Transverse colon (tissue), 4 donors: Measurements from ENCODE around the gene VWDE. TPM values are rescaled to one million over a fixed set of nuclear protein-coding genes. Genes with fewer than 3 reads are reported as not detected.

ENCODE experiments used
- DNase-seq: peaks from one replicate; pipeline ENCODE4 v3.0.0-alpha.2; 2019
- H3K27ac ChIP-seq, 4 donors: fragments of 200-600 bp; sonication (generic); 2 replicates each; pipeline ENCODE4 v1.5.1; 2016 to 2018; ENCODE audit warnings: inconsistent platforms in 4 of 4
- H3K27me3 ChIP-seq: fragments of 200-600 bp; sonication (generic); 2 replicates; pipeline ENCODE4 v1.5.1; 2017; ENCODE audit warnings: inconsistent platforms
- H3K36me3 ChIP-seq, 4 donors: fragments of 200-600 bp; sonication (generic); 2 replicates each; pipeline ENCODE4 v1.5.1; 2017 to 2019; ENCODE audit warnings: inconsistent platforms in 4 of 4
- H3K4me1 ChIP-seq, 4 donors: fragments of 200-600 bp; sonication (generic); 2 replicates each; pipeline ENCODE4 v1.5.1; 2017 to 2020; ENCODE audit warnings: inconsistent platforms in 4 of 4
- H3K4me3 ChIP-seq, 4 donors: fragments of 200-600 bp; sonication (generic); 1 replicate in 1 of 4; 2 replicates in 3 of 4; pipeline versions ENCODE4 v1.5.1 to v1.6.1; 2017 to 2019; ENCODE audit warnings: inconsistent platforms in 4 of 4
- H3K9me3 ChIP-seq, 2 donors: fragments of 200-600 bp; sonication (generic); 2 replicates each; pipeline ENCODE4 v1.5.1; 2017 to 2019; ENCODE audit warnings: inconsistent platforms in 2 of 2
- CTCF ChIP-seq, 5 experiments: fragments of 200-600 bp in 3 of 5; fragments of 450-650 bp in 2 of 5; sonication (generic) in 3 of 5; IDR thresholded peaks; 1 replicate in 2 of 5; 2 replicates in 3 of 5; pipeline ENCODE4 v1.5.1; 2016 to 2017; ENCODE audit warnings: antibody characterized with exemption in 5 of 5, inconsistent platforms in 3 of 5, mild to moderate bottlenecking in 2 of 5, moderate library complexity in 1 of 5
- EP300 ChIP-seq: sonication (generic); formaldehyde crosslinking; IDR thresholded peaks from one replicate; pipeline ENCODE4 v1.6.1; 2017; ENCODE audit warnings: antibody characterized with exemption, low read depth
- POLR2A ChIP-seq: fragments of 450-650 bp; IDR thresholded peaks from one replicate; pipeline ENCODE4 v1.6.1; 2016; ENCODE audit warnings: antibody characterized with exemption, mild to moderate bottlenecking, moderate library complexity
- POLR2AphosphoS5 ChIP-seq, 3 donors: sonication (generic); formaldehyde crosslinking; IDR thresholded peaks; one replicate each; pipeline ENCODE4 v1.6.1; 2016; ENCODE audit warnings: antibody characterized with exemption in 3 of 3
- WGBS, 2 donors: methylation state at CpG; one replicate each; pipeline ENCODE4 v1.1.5; 2018; ENCODE audit warnings: low coverage in 1 of 2; 5-methylcytosine and 5-hydroxymethylcytosine counted together
- in situ Hi-C, 4 donors: fragments of 200-750 bp; cut with MboI; loops; one replicate each; pipeline versions ENCODE4 v1.15.0 to v1.15.1; 2017; ENCODE audit warnings: low sequenced_read_pairs in 3 of 4, low pct_ligation_motif_present in 1 of 4, low pct_unique_long_range_greater_than_20kb in 1 of 4
- intact Hi-C: fragments of 100-400 bp; cut with DNase I; formaldehyde crosslinking; loops from one replicate; pipeline ENCODE4 v1.15.1; 2023; ENCODE audit warnings: low total_unique reads
- total RNA-seq, 4 donors: library from RNA; depleted of rRNA; stranded (reverse); fragments of >200 nt; gene quantifications; one replicate each; pipeline ENCODE4 v1.1.0, GENCODE V29; 2016

VWDE gene
- total RNA-seq, 4 donors from 2014 or later: 0.20 to 6.4 (median 2.0) TPM; not detected in 1

GRCh38 chr7:12391922-12392615, 11.6 kb downstream of the VWDE start:
- Histone ChIP-seq H3K36me3 (no peaks in the 10 kb centered on the region), H3K27ac (no peak overlapping the region), H3K9me3 (no peaks in the 10 kb centered on the region), H3K4me3 (no peak overlapping the region), H3K27me3 (no peaks in the 10 kb centered on the region), H3K4me1 (no peaks in the 10 kb centered on the region)
- WGBS, 2 donors: 65% methylated on average over 5 of the region's 5 CpGs
- no peak for DNase-seq
- TF ChIP-seq CTCF (IDR thresholded peaks at IDR 0.05) (no peak), POLR2A (no peak), EP300 (no peak), POLR2AphosphoS5 (IDR thresholded peaks at IDR 0.05) (no peak)
- in situ Hi-C loops (no loop called here), intact Hi-C loops (no loop called here)

- TF ChIP-seq CTCF (IDR thresholded peaks at IDR 0.05) (peak; percentile 36 to 67 (median 54)), POLR2AphosphoS5 (IDR thresholded peaks at IDR 0.05) (no peak)
- no peaks in the 10 kb centered on the region for H3K9me3 ChIP-seq
- H3K27me3 ChIP-seq: no peaks in the 10 kb centered on the region
- H3K36me3 ChIP-seq: no peaks in the 10 kb centered on the region
- in situ Hi-C loops (no loop called here), intact Hi-C loops (no loop called here)
- no peaks in the 10 kb centered on the region for H3K4me1 ChIP-seq
- DNase-seq: peak; percentile 26
- 76 to 80% methylated on average over 1 of the region's 1 CpG for WGBS, 2 donors
- no peak overlapping the region for H3K27ac ChIP-seq
- no peak overlapping the region for H3K4me3 ChIP-seq
Observed at GRCh38 chr7:12389089-12389700, 14.5 kb downstream of the VWDE start.

- no peak for DNase-seq
- intact Hi-C loops (no loop called here), in situ Hi-C loops (no loop called here)
- WGBS, 2 donors: 73 to 87% methylated on average over 3 to 5 of the region's 5 CpGs
- Histone ChIP-seq H3K9me3 (no peaks in the 10 kb centered on the region), H3K4me1 (no peaks in the 10 kb centered on the region), H3K4me3 (no peak overlapping the region), H3K36me3 (no peaks in the 10 kb centered on the region), H3K27me3 (no peaks in the 10 kb centered on the region), H3K27ac (no peak overlapping the region)
- TF ChIP-seq EP300 (no peak), POLR2AphosphoS5 (IDR thresholded peaks at IDR 0.05) (no peak), POLR2A (no peak), CTCF (IDR thresholded peaks at IDR 0.05) (no peak)
Observed at GRCh38 chr7:12386313-12386740, 17.3 kb downstream of the VWDE start.

- H3K4me1 ChIP-seq: no peaks in the 10 kb centered on the region
- H3K9me3 ChIP-seq: no peaks in the 10 kb centered on the region
- H3K36me3 ChIP-seq: no peaks in the 10 kb centered on the region
- in situ Hi-C loops: no loop called here
- no peak overlapping the region for H3K27ac ChIP-seq
- WGBS, 2 donors: 23 to 36% methylated on average over 2 of the region's 2 CpGs
- H3K27me3 ChIP-seq: no peaks in the 10 kb centered on the region
- intact Hi-C loops: no loop called here
- no peak overlapping the region for H3K4me3 ChIP-seq
- no peak for TF ChIP-seq POLR2AphosphoS5 (IDR thresholded peaks at IDR 0.05)
- no peak for DNase-seq
Observed at GRCh38 chr7:12385364-12385786, 18.3 kb downstream of the VWDE start.
